ENCODE data around the gene TSPAN16.
"Not testable (repeated sequence)": the region's sequence is repeated elsewhere in the genome, so short reads cannot be mapped to it uniquely, and the experiment has no call there.

The TSPAN16 gene

GRCh38 chr19:11349171-11349570 lies 53.2 kb downstream of the TSPAN16 start:
- no peak overlapping the region for H3K4me3 ChIP-seq (ENCODE audit: low read depth, low read length)
- DNase-seq (ENCODE audit: low read depth): no peak
- TF ChIP-seq, protein P1, sequence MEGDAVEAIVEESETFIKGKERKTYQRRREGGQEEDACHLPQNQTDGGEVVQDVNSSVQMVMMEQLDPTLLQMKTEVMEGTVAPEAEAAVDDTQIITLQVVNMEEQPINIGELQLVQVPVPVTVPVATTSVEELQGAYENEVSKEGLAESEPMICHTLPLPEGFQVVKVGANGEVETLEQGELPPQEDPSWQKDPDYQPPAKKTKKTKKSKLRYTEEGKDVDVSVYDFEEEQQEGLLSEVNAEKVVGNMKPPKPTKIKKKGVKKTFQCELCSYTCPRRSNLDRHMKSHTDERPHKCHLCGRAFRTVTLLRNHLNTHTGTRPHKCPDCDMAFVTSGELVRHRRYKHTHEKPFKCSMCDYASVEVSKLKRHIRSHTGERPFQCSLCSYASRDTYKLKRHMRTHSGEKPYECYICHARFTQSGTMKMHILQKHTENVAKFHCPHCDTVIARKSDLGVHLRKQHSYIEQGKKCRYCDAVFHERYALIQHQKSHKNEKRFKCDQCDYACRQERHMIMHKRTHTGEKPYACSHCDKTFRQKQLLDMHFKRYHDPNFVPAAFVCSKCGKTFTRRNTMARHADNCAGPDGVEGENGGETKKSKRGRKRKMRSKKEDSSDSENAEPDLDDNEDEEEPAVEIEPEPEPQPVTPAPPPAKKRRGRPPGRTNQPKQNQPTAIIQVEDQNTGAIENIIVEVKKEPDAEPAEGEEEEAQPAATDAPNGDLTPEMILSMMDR (IDR thresholded peaks at IDR 0.05; ENCODE audit: control insufficient read depth, extremely low read depth, insufficient read depth): no peak

DNA sequence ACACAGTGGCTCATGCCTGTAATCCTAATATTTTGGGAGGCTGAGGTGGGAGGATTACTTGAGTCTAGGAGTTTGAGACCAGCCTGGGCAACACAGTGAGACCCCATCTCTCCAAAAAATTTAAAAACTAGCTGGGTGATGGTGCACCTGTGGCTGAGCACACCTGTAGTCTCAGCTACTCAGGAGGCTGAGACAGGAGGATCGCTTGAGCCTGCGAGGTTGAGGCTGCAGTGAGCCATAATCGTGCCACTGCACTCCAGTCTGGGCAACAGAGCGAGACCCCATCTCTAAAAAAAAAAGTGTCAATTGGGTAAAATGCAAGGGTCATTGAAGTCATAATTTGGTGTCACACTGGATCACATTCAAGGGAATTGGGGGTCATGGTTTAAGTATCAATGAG lies 58.1 kb downstream of the TSPAN16 start:
- not testable (repeated sequence) for DNase-seq (ENCODE audit: low read depth); H3K4me3 ChIP-seq (ENCODE audit: low read depth, low read length)

DNA sequence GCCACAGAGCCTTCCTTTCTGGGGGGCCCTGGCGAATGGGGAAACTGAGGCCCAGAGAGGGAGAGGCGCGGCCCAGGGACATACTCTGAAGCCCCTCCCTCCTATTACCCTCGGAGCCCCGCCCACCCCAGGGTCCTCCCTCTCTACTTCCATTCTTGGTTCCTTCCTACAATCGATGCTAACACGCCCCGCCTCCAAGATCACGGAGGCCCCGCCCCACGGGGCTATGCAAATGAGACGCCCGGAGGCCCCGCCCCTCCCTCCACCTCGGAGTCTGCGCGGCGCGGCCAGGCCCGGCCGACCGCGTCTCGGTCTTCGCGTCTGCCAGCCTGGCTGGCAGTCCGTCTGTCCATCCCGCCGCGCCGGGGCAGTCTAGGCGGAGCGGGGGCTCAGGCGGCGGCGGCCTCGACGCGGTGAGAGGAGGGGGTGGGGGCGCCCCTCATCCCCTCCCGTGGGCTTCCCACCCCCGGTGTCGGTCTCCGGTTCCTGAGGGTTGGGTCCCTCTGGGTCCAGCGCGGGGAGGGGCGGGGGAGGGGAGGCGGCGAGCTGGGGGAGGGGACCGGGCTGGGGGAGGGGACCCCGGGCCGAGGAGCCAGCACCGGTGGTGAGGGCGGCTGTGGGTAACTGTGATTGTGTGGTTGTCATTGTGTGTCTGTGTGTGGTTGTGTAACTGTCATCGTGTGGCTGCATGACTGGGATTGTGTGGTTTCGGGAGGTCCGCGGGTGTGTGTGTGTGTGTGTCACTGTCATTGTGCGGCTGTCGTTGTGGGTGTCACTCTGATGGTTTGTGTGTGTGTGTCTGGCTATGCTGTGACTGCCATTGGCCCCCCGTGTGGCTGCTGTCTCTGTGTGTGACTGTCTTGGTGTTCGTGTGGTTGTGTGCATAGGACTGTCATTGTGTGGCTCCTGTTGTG lies 59.5 kb downstream of the TSPAN16 start, which contains the start of gene PLPPR2:
Gene PLPPR2 (plus strand): TSS at position 273 of the 914 bp plus-strand sequence. CDS start 2,242 bp downstream, outside the sequence.
- TF ChIP-seq, protein P1 (IDR thresholded peaks at IDR 0.05; ENCODE audit: control insufficient read depth, extremely low read depth, insufficient read depth): 0 out of 2 replicates have a peak, but pooled peaks have one; percentile 6
- peak; percentile 56 for DNase-seq (ENCODE audit: low read depth)
- H3K4me3 ChIP-seq (ENCODE audit: low read depth, low read length): peak within 1 kb of the TSS; percentile 80

DNA sequence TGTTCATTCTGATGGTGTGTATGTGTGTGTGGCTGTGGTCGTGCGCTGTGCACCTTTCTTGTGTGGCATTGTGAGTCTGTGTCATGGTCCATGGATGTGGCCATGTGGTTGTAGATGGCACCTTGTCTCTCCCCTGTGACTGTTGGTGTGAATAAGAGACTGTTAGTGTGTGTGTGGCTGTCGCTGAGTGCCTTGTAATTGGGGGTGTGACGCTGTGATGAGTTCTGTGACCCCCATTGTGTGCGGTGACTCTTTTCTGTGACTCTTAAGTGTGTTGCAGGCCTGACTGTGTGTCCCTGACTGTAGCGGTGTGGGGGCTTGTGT lies 60.1 kb downstream of the TSPAN16 start:
- TF ChIP-seq, protein P1 (IDR thresholded peaks at IDR 0.05; ENCODE audit: control insufficient read depth, extremely low read depth, insufficient read depth): no peak
- peak overlapping the region; percentile 80 for H3K4me3 ChIP-seq (ENCODE audit: low read depth, low read length)
- DNase-seq (ENCODE audit: low read depth): no peak

GRCh38 chr19:11356676-11357550 lies 61.0 kb downstream of the TSPAN16 start:
- TF ChIP-seq, protein P1 (IDR thresholded peaks at IDR 0.05; ENCODE audit: control insufficient read depth, extremely low read depth, insufficient read depth): no peak
- H3K4me3 ChIP-seq (ENCODE audit: low read depth, low read length): no peak overlapping the region
- no peak for DNase-seq (ENCODE audit: low read depth)

DNA sequence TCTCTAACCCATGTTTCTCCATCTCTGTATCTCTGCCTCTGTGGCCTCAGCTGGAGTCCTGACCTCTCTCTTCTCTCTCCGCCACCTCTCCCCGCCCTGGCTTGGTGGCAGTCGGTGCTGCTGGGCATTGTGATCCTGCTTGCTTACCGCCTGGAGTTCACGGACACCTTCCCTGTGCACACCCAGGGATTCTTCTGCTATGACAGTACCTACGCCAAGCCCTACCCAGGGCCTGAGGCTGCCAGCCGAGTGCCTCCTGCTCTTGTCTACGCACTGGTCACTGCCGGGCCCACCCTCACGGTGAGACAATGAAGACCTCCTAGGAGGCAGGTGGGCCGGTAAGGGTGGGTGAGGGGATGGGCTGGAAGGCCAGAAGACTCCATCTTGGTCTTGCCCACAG lies 63.5 kb downstream of the TSPAN16 start:
- TF ChIP-seq, protein P1 (IDR thresholded peaks at IDR 0.05; ENCODE audit: control insufficient read depth, extremely low read depth, insufficient read depth): no peak
- no peak for DNase-seq (ENCODE audit: low read depth)
- no peak overlapping the region for H3K4me3 ChIP-seq (ENCODE audit: low read depth, low read length)

Measured in LNCaP clone FGC (cell line).